Suprapubic skin (tissue), 4 donors: ENCODE results near the gene MRPL39. TPM values are rescaled to one million over a fixed set of nuclear protein-coding genes. Genes with fewer than 3 reads are reported as not detected.
"Not testable (repeated sequence)": the region's sequence is repeated elsewhere in the genome, so short reads cannot be mapped to it uniquely, and the experiment has no call there.

Experiments used
- DNase-seq, 2 donors: peaks; one replicate each; pipeline ENCODE4 v3.0.0-alpha.2; 2019; ENCODE audit warnings: low spot score in 2 of 2
- H3K27ac ChIP-seq: fragments of 200-600 bp; sonication (generic); one replicate; pipeline ENCODE4 v1.5.1; 2019
- H3K27me3 ChIP-seq: fragments of 200-600 bp; sonication (generic); one replicate; pipeline ENCODE4 v1.5.1; 2019
- H3K36me3 ChIP-seq: fragments of 200-600 bp; sonication (generic); one replicate; pipeline ENCODE4 v1.5.1; 2019
- H3K4me1 ChIP-seq: fragments of 200-600 bp; sonication (generic); one replicate; pipeline ENCODE4 v1.5.1; 2019
- H3K4me3 ChIP-seq: fragments of 200-600 bp; sonication (generic); one replicate; pipeline ENCODE4 v1.5.1; 2019; ENCODE audit warnings: mild to moderate bottlenecking
- H3K9me3 ChIP-seq: fragments of 200-600 bp; sonication (generic); one replicate; pipeline ENCODE4 v1.5.1; 2019
- EP300 ChIP-seq: sonication (generic); formaldehyde crosslinking; IDR thresholded peaks from one replicate; pipeline ENCODE4 v1.6.1; 2017; ENCODE audit warnings: antibody characterized with exemption
- POLR2A ChIP-seq, 2 donors: fragments of 450-650 bp; IDR thresholded peaks; one replicate each; pipeline ENCODE4 v1.6.1; 2017; ENCODE audit warnings: antibody characterized with exemption in 2 of 2, mild to moderate bottlenecking in 2 of 2, moderate library complexity in 2 of 2
- POLR2AphosphoS5 ChIP-seq, 3 donors: sonication (generic); formaldehyde crosslinking; IDR thresholded peaks; one replicate each; pipeline ENCODE4 v1.6.1; 2017; ENCODE audit warnings: antibody characterized with exemption in 3 of 3
- WGBS: methylation state at CpG from one replicate; pipeline ENCODE4 v1.1.5; 2018; 5-methylcytosine and 5-hydroxymethylcytosine counted together
- total RNA-seq, 4 donors: library from RNA; depleted of rRNA; stranded (reverse); fragments of >200 nt; gene quantifications; one replicate each; pipeline ENCODE4 v1.1.0, GENCODE V29; 2016
- TF ChIP-seq, protein P1 (sequence below), 2 donors: fragments of 200-600 bp in 1 of 2; fragments of 450-650 bp in 1 of 2; sonication (generic) in 1 of 2; IDR thresholded peaks; one replicate each; pipeline ENCODE4 v1.5.1; 2016 to 2019; ENCODE audit warnings: antibody characterized with exemption in 2 of 2, mild to moderate bottlenecking in 1 of 2, moderate library complexity in 1 of 2

MRPL39 gene
- total RNA-seq, 4 donors from 2014 or later: 21.4 to 28.7 (median 23.1) TPM

DNA sequence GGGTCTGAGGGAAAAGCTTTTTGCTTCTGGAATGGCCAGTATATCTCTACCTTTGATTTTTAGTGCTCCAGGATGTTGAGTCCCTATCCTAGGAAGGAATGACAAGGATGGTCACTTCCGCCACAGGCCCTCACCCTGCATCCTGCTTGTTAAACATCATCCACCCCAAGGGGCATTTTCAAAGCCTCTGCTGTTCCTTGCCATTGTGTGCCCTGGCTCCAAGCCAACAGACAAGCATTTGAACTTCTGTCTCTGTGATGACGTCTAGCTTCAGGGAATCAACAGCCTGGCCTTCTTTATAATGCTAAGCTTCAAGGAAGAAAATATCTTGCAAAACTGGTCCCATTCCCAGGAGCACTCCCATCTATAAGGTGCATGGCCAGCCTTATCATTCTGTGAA lies 19.5 kb upstream of the MRPL39 start:
- no peak for TF ChIP-seq POLR2AphosphoS5 (IDR thresholded peaks at IDR 0.05)
- no peak for TF ChIP-seq POLR2A (IDR thresholded peaks at IDR 0.05)
- TF ChIP-seq EP300: no peak
- TF ChIP-seq, protein P1, sequence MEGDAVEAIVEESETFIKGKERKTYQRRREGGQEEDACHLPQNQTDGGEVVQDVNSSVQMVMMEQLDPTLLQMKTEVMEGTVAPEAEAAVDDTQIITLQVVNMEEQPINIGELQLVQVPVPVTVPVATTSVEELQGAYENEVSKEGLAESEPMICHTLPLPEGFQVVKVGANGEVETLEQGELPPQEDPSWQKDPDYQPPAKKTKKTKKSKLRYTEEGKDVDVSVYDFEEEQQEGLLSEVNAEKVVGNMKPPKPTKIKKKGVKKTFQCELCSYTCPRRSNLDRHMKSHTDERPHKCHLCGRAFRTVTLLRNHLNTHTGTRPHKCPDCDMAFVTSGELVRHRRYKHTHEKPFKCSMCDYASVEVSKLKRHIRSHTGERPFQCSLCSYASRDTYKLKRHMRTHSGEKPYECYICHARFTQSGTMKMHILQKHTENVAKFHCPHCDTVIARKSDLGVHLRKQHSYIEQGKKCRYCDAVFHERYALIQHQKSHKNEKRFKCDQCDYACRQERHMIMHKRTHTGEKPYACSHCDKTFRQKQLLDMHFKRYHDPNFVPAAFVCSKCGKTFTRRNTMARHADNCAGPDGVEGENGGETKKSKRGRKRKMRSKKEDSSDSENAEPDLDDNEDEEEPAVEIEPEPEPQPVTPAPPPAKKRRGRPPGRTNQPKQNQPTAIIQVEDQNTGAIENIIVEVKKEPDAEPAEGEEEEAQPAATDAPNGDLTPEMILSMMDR (IDR thresholded peaks at IDR 0.05): no peak
- Histone ChIP-seq H3K4me3 (no peak overlapping the region), H3K4me1 (no peaks in the 10 kb centered on the region), H3K27me3 (no peaks in the 10 kb centered on the region), H3K36me3 (no peaks in the 10 kb centered on the region), H3K9me3 (no peaks in the 10 kb centered on the region), H3K27ac (no peak overlapping the region)
- 57% methylated on average over 2 of the region's 2 CpGs for WGBS
- no peak for DNase-seq

DNA sequence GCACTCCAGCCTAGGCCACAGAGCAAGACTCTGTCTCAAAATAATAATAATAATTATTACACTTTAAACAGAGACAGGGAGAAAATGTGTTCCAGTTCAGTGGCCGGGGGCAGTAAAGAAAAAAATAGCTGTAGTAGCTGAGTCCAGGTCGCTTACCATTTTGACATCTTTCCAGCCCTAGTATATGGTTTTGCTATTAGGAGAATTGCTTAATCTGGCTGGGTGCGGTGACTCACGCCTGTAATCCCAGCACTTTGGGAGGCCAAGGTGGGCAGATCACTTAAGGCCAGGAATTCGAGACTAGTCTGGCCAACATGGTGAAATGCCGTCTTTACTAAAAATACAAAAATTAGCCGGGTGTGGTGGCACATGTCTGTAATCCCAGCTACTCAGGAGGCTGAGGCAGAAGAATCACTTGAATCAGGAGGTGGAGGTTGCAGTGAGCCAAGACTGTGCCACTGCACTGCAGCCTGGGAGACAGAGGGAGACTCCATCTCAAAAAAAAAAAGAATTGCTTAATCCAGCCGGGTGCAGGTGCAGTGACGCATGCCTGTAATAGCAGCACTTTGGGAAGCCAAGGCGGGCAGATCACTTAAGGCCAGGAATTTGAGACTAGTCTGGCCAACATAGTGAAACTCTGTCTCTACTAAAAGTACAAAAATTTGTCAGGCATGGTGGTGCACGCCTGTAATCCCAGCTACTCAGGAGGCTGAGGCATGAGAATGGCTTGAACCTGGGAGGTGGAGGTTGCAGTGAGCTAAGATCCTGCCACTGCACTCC lies 18.7 kb upstream of the MRPL39 start:
- not testable (repeated sequence) for H3K27ac ChIP-seq, H3K4me1 ChIP-seq, H3K4me3 ChIP-seq, DNase-seq, H3K36me3 ChIP-seq, H3K27me3 ChIP-seq, H3K9me3 ChIP-seq
- 91% methylated on average over 11 of the region's 11 CpGs for WGBS

DNA sequence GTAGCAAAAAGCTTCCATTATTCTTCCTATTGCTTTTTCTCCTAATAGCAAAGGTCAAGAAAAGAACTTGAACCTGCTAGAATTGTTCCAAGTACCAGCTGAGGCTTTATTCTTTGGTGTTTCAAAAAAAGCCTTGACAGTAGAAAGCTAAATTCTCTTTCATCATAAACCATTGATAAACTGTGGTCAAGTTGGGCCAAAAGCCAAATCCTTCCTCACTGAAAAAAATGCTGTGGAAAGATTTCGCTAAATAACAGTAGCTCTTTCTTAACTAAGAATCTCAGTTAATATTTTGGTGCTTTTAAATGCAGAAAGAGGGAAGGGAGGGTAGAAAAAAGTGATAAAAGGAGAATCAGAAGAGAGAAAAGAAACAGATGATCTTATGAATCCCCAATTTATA lies 17.8 kb upstream of the MRPL39 start:
- H3K27me3 ChIP-seq: no peaks in the 10 kb centered on the region
- no peak overlapping the region for H3K4me3 ChIP-seq
- no peaks in the 10 kb centered on the region for H3K9me3 ChIP-seq
- TF ChIP-seq EP300 (no peak), POLR2AphosphoS5 (IDR thresholded peaks at IDR 0.05) (no peak), POLR2A (IDR thresholded peaks at IDR 0.05) (no peak)
- TF ChIP-seq, protein P1 (IDR thresholded peaks at IDR 0.05): no peak
- no peak for DNase-seq
- no peak overlapping the region for H3K27ac ChIP-seq
- WGBS: 80% methylated on average over 1 of the region's 1 CpG
- H3K4me1 ChIP-seq: no peaks in the 10 kb centered on the region
- no peaks in the 10 kb centered on the region for H3K36me3 ChIP-seq

- no peak for DNase-seq
- 85% methylated on average over 4 of the region's 4 CpGs for WGBS
- no peak overlapping the region for H3K4me3 ChIP-seq
- no peak for TF ChIP-seq POLR2A (IDR thresholded peaks at IDR 0.05)
- no peak for TF ChIP-seq POLR2AphosphoS5 (IDR thresholded peaks at IDR 0.05)
- TF ChIP-seq, protein P1 (IDR thresholded peaks at IDR 0.05): no peak
- TF ChIP-seq EP300: no peak
- H3K36me3 ChIP-seq: no peaks in the 10 kb centered on the region
- no peaks in the 10 kb centered on the region for H3K4me1 ChIP-seq
- no peak overlapping the region for H3K27ac ChIP-seq
- no peaks in the 10 kb centered on the region for H3K27me3 ChIP-seq
- no peaks in the 10 kb centered on the region for H3K9me3 ChIP-seq
These were observed 17.2 kb upstream of the MRPL39 start for GRCh38 chr21:25624511-25624910.

DNA sequence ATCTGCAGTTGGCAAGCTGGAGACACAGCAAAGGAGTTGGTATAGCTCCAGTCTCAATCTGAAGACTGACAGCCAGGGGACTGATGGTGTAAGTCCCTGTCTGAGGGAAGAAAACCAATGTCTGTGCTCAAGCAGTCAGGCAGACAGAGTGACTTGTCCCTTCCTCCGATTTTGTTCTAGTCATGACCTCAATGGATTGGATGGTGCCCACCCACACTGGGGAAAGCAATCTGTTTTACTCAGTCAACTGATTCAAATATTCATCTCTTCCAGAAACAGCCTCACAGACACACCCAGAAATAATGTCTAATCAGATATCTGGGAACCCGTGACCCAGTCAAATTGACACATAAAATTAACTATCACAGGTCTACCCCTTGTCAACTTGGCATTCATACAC lies 11.9 kb upstream of the MRPL39 start:
- TF ChIP-seq EP300 (no peak), POLR2A (IDR thresholded peaks at IDR 0.05) (no peak), POLR2AphosphoS5 (IDR thresholded peaks at IDR 0.05) (no peak)
- TF ChIP-seq, protein P1 (IDR thresholded peaks at IDR 0.05): no peak
- H3K9me3 ChIP-seq: no peaks in the 10 kb centered on the region
- H3K27ac ChIP-seq: no peak overlapping the region
- WGBS: 71% methylated on average over 2 of the region's 2 CpGs
- no peaks in the 10 kb centered on the region for H3K36me3 ChIP-seq
- H3K27me3 ChIP-seq: no peaks in the 10 kb centered on the region
- H3K4me3 ChIP-seq: no peak overlapping the region
- H3K4me1 ChIP-seq: no peaks in the 10 kb centered on the region
- no peak for DNase-seq

DNA sequence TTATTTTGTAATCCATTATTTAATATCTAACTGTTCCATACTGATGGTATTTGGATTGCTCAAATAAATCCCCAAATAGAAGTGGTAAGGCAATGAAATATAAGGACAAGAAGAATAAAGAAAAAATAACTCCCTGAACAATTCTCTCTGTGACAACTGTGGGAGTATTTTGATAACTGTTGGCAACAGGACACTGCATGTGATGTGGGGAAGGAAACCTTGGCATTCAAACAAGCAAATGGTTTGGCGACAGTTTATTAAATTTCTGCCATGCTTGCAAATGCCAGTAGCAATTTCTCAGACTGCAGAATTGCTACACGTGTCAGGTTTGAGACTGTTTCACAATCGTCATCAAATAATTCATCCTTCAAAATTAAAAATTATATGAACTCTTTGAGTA lies 8.6 kb upstream of the MRPL39 start:
- no peaks in the 10 kb centered on the region for H3K9me3 ChIP-seq
- DNase-seq: no peak
- 27% methylated on average over 3 of the region's 3 CpGs for WGBS
- no peak for TF ChIP-seq POLR2AphosphoS5 (IDR thresholded peaks at IDR 0.05)
- TF ChIP-seq POLR2A (IDR thresholded peaks at IDR 0.05): no peak
- no peaks in the 10 kb centered on the region for H3K27me3 ChIP-seq
- H3K4me1 ChIP-seq: no peaks in the 10 kb centered on the region
- H3K36me3 ChIP-seq: no peaks in the 10 kb centered on the region
- no peak overlapping the region for H3K27ac ChIP-seq
- H3K4me3 ChIP-seq: no peak overlapping the region
